SIG-M5 treated with dmso at 0.1 percent for 504 hours (cell line): ENCODE results near the gene CEACAM6.

Experiments used
- DNase-seq: peaks from one replicate; lab custom pipeline; 2025; ENCODE audit not compliant: unreplicated experiment; lab: John Stamatoyannopoulos, UW

CEACAM6 gene

GRCh38 chr19:41795031-41795461 is 39.7 kb downstream of the CEACAM6 start:
- DNase-seq, result peak; percentile 79

DNA sequence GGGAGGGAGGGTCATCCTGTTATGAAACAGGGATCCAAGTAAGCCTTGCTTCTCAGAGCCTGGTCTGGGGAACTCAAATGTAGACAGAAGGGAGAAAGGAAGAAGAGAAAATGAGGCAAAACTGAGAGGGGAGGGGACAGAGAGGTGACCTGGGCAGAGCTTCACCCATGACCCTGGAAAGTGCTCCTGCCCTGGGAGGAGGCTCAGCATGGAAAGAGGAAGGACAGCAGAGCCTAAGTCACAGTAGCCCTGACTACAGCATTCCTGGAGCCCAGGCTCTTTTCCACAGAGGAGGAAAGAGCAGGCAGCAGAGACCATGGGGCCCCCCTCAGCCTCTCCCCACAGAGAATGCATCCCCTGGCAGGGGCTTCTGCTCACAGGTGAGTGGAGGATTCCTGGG is 41.0 kb downstream of the CEACAM6 start, which contains the start of gene CEACAM3:
TSS of gene CEACAM3 (plus strand) at position 226 of the 400 bp plus-strand sequence. CDS start at position 317, 91 bp downstream.
- DNase-seq, result no peak

- DNase-seq, result peak; percentile 37
Observed at GRCh38 chr19:41796901-41797300, 41.6 kb downstream of the CEACAM6 start.

DNA sequence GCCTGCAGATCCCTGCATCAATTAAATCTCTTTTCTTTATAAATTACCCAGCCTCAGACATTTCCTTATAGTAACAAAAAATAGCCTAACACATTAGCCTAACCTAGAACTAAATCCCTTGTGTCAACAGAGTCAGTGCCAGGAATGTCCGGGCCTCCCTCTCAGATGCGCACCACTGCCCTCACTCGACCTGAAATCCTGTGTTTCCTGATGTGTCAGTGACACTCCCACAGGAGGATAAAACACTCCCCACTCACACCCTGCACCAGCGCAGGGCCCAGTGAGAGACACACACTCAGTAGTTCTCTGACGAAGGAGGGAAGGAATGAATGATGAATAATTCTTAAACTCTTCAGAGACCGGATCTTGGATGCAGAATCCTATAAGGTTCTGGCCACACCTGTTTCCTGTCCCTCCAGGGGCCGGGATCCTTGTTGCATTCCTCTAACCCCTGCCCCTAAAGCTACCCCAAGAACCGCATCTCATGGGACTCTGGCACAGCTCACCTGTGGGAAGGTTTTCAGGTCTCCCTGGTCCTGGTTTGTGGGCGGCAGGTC is 44.2 kb downstream of the CEACAM6 start:
- DNase-seq, result no peak

DNA sequence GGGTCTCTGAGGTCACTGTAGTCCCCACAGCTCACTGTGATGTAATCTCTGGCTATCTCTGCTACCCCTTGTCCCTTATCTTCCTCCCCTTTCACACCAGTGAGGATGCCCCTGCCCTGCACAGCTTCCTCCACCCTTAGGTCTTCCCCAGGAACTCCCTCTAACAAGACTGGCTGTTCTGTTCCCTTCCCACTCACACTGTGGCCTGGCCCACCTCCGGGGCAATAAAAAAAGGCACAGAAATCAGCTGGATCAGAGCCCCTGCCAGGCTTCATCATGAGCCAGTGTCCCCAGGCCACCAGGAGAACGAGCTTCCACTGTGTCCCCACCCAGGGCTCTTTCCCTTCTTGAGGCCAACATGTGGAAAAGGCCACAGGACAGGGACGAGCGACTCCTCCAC is 45.7 kb downstream of the CEACAM6 start:
- no peak for DNase-seq

GRCh38 chr19:41801792-41802211 is 46.5 kb downstream of the CEACAM6 start:
- peak; percentile 78 for DNase-seq

GRCh38 chr19:41802770-41803169 is 47.4 kb downstream of the CEACAM6 start:
- DNase-seq, result no peak

DNA sequence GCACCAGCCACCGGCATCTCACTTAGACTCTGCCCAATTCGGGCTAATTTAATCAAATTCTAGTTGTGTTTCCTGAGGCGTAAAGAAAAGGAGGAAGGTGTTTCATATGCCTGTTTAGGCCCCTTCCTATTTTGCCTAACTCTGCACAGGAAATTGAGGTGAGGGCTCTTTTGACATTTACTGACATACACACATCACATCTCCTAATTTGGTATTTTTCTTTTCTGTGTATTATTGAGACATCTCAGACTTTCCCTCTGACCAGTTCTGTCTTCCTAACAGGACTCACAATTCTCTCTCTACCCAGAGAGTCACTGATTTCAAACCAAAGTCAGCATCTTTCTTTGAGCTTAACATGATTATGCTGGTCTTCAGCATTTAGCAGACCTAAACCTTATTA is 49.0 kb downstream of the CEACAM6 start:
- DNase-seq, result no peak

DNA sequence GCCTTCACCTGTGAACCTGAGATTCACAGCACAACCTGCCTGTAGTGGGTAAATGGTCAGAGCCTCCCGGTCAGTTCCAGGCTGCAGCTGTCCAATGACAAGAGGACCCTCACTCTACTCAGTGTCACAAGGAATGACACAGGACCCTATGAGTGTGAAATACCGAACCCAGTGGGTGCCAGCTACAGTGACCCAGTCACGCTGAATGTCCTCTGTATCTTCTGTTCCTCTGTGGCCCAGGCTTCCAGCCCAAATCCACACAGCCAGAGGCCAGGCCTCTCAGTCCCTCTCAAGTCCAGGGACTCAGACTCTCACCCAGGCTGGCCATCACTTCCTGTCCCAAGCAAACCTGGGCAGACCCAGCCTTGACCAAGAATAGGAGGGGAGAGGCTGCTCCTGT is 51.8 kb downstream of the CEACAM6 start:
- no peak for DNase-seq

GRCh38 chr19:41808663-41809566 is 53.6 kb downstream of the CEACAM6 start:
- peak; percentile 37 for DNase-seq

DNA sequence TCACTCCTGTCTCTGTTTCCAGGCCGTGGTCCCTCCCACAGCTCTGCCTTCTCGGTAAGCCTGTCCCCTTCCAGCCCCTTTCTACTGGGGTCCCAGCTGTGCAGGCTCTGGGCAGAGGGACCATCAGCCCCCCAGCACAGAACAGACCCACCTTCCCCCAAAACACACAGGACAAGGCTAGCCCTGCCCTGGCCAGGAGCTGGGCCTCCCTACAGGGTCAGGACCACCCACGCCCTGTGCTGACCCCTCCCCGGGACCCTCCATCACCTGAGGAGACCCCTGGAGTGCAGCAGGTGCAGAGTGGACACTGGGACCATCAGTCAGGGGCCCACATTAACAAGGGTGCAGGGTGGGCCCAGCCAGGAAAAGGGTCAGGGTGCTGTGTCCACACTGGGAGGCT is 55.0 kb downstream of the CEACAM6 start:
- DNase-seq, result no peak

DNA sequence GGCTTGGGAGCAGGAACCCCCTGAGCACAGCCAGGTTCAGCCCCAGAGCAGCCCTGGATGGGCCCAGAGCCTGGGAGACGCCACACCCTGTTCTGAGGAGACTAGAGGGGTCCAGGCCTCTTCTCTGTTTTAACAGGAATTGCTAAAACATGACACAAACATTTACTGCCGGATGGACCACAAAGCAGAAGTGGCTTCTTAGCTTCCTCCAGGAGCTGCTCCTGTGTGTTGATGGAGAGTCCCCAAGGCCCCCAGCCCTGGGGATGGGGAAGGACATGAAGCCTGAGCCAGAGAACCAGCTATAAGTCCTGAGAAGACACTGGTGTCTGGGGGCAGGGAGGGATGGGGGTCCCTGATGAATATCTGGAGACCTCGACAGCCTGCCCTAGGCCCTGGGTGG is 55.7 kb downstream of the CEACAM6 start:
- peak; percentile 87 for DNase-seq

- no peak for DNase-seq
Observed at GRCh38 chr19:41811981-41812380, 56.7 kb downstream of the CEACAM6 start.

DNA sequence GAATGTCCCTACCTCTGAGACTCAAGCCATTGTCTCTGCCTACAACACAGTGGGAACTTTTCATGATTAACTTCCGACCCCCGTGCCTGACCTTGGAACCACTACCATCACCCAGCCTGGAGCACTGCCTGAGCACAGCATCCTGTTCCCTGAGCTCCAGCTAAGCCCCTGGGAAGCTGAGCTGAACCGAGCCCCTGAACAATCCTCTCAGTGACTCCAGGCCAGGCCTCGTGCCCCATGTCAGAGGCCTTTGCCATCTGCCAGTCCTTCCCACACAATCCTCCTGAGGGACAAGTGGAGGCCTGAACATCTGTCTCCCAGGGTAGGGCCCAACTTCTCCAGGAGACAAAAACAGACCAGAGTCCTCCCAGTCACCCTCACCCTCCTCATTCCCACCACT is 58.6 kb downstream of the CEACAM6 start:
- DNase-seq, result no peak

GRCh38 chr19:41815301-41815700 is 60.0 kb downstream of the CEACAM6 start:
- DNase-seq, result no peak

- no peak for DNase-seq
Observed at GRCh38 chr19:41816761-41817160, 61.4 kb downstream of the CEACAM6 start.

DNA sequence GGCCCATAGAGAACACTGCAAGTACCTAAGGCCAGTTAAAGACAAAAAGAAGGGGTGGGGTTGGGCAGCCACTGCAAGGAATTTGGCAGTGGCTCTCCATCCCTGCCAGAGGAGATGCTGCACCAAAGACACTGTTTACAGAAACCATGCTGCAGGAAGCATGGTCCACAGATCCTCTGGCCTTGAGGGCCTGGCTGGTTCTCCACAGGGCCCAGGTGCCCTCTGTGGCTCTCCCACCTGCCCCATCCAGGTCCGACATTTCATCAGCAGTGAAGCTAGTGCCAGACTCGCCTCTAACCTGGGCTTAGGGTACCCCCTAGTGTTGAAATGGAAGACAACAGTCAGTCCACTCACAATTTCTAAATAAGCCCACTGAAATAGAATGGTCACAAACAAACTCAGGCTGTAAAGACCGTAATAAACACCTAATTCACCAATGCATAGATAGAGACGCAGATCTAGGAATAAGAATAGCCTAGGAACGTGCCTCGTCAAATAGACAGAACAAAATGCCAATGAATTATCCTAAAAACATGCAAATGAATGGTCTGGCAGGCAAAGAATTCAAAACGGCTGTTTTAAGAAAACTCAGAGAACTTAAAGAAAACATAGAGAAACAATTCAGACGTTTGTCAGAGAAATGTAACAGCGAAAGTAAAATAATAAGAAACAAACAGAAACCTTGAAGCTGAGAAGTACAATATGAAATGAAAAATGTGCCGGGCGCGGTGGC is 65.8 kb downstream of the CEACAM6 start:
- peak; percentile 63 for DNase-seq
